Activated CD8-positive, alpha-beta memory T cell treated with anti-CD3 and anti-CD28 coated beads for 4 hours (primary cell): Measurements from ENCODE around the gene BLOC1S4.

Experiments
- DNase-seq, 2 donors: peaks; one replicate each; pipeline ENCODE4 v3.0.0-alpha.2; 2020; ENCODE audit warnings: low read depth in 2 of 2

The BLOC1S4 gene

GRCh38 chr4:6692379-6692778 is 23.6 kb upstream of the BLOC1S4 start:
- no peak for DNase-seq

GRCh38 chr4:6692806-6693205 is 23.2 kb upstream of the BLOC1S4 start:
- DNase-seq, result no peak

- DNase-seq, result no peak
Observed at GRCh38 chr4:6693231-6694176, 22.5 kb upstream of the BLOC1S4 start, which contains the start of gene S100P. Gene S100P (plus strand): TSS chr4:6693878. CDS start chr4:6693933, 55 bp downstream.

GRCh38 chr4:6694177-6694901 is 21.6 kb upstream of the BLOC1S4 start:
- DNase-seq, result no peak

GRCh38 chr4:6695660-6696610 is 20.0 kb upstream of the BLOC1S4 start:
- no peak for DNase-seq

- no peak for DNase-seq
Observed at GRCh38 chr4:6696611-6697010, 19.4 kb upstream of the BLOC1S4 start.

- no peak for DNase-seq
Observed at GRCh38 chr4:6697131-6697530, 18.8 kb upstream of the BLOC1S4 start.

- DNase-seq, result no peak
Observed at GRCh38 chr4:6699388-6699787, 16.6 kb upstream of the BLOC1S4 start.

- DNase-seq, result no peak
Observed at GRCh38 chr4:6699903-6700302, 16.1 kb upstream of the BLOC1S4 start.

- no peak for DNase-seq
Observed at GRCh38 chr4:6701371-6701770, 14.6 kb upstream of the BLOC1S4 start.

- DNase-seq, result no peak
Observed at GRCh38 chr4:6702761-6703160, 13.2 kb upstream of the BLOC1S4 start.

- no peak for DNase-seq
Observed at GRCh38 chr4:6703786-6704185, 12.2 kb upstream of the BLOC1S4 start.

GRCh38 chr4:6705646-6706045 is 10.3 kb upstream of the BLOC1S4 start:
- no peak for DNase-seq

- no peak for DNase-seq
Observed at GRCh38 chr4:6706173-6706572, 9.8 kb upstream of the BLOC1S4 start.

GRCh38 chr4:6709230-6710114 is 6.5 kb upstream of the BLOC1S4 start, which contains the start of gene MRFAP1L1:
Gene MRFAP1L1 (minus strand): TSS chr4:6709865. CDS start chr4:6709629, 236 bp downstream.
- DNase-seq, result peak; percentile 91 to 92

GRCh38 chr4:6710282-6710681 is 5.7 kb upstream of the BLOC1S4 start:
- DNase-seq, result no peak

GRCh38 chr4:6710996-6711395 is 5.0 kb upstream of the BLOC1S4 start:
- no peak for DNase-seq

GRCh38 chr4:6714954-6715353 is 1.0 kb upstream of the BLOC1S4 start:
- no peak for DNase-seq

GRCh38 chr4:6715704-6716017 is 313 bp upstream of the BLOC1S4 start:
- DNase-seq, result no peak

- no peak for DNase-seq
Observed at GRCh38 chr4:6716958-6717655, 1.1 kb downstream of the BLOC1S4 start.
